Myocyte (in vitro differentiated cells): ENCODE results near the gene TEKT3. TPM values are rescaled to one million over a fixed set of nuclear protein-coding genes. Genes with fewer than 3 reads are reported as not detected.

Source experiments
- DNase-seq: peaks from one replicate; pipeline ENCODE4 v3.0.0-alpha.2; 2012; ENCODE audit warnings: low read depth
- total RNA-seq: library from RNA; depleted of rRNA; stranded (reverse); fragments of >200 nt; gene quantifications from 2 replicates; pipeline ENCODE4 v1.2.3, GENCODE V29; 2014

Gene TEKT3
- total RNA-seq, 1 donor from 2014 or later = not detected

DNA sequence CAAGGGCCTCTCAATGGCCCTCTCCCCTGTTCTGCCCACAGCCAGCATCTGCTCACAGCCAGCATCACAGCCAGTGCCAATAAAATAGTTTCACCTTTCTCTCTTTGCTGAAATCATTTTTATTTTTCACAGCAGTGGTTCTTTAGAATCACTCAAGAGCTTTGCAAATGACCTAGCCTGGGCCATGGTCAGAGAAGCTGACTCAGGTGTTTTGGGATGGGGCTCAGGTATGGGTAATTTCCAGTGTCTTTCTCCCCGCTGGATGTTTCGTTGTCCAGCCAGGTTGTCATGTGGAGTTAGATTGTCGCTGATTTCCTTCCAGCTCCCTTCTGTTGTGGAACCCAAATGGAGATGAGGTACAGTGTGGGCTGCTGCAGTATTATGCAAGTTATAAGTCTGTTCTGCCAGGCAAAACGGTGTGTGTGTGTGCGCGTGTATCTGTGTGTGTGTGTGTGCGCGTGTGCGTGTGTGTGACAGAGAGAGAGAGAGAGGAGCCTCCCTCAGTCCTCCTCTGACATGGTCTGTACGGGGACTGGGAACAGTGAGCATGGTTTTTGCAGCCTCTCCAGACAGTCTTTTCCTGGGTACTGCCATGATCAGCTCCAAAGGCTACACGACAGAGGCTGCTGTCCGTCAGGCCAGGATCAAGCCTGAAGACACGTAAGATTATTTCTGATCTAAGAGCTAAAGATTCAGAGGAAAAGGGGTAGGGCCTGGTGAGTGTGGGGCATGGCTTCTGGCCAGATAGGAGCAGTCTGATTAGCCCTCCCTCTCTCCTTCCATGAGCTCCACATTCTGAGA lies 74.9 kb downstream of the TEKT3 start:
- DNase-seq = no peak

DNA sequence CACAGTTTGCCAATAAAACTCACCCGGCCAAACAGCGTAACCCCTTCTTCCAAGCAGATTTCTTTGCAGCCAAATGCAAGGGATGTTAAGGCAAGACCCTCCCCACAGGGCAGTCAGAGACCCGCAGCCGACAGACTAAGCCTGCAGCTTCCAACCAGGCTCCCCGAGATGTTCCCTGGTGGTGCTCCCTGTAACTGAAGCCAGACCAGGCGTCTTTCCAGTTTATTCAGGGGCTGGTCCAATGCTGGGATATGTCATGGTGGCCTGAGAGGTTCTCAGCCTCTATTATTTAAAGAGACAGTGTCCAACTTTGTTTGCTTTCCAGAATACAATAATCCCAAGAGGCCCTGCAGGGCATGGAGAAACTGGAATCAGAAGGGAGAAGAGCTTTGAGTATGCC lies 76.3 kb downstream of the TEKT3 start, which contains the start of gene PMP22:
Gene PMP22, minus strand, starts transcription at position 196 of the 400 bp plus-strand sequence. CDS start 4,599 bp downstream, outside the sequence.
- DNase-seq = no peak

DNA sequence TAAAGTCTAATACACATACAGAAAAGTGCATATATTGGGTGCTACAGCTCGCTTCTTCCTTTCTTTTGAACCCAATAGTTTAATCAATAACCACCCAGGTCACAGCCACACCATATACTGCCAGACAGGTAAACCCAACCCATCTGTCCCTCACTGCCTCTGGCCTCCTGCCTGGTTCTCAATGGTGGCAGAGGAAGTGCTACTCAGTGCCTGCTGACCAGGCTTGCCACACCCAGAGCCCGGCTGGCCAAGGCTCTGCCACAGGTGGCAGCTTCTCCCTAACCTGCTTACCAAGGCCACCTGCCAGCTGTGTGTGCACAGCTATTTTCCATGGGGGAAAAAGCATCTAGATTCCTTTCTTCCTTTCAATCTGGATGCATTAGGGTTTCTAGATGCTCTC lies 76.9 kb downstream of the TEKT3 start:
- DNase-seq = no peak

DNA sequence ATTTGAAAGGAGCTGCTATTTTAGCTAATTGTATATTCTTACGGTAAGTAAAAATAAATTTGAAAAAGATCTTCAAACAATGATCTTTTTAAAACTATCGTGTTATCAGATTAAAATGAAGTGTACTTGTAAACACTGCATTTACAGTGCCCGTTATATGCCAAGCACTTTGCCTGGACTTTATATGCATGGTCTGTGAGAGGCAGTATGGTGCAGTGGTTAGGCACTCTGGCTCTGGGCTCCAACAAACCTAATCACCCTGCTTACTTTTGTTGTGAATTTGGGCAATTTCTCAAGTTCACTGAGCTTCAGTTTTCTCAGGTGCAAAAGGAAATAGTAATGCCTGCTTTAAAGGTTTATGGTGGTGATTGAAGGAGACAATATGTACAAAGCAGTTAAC lies 77.7 kb downstream of the TEKT3 start:
- DNase-seq = no peak

DNA sequence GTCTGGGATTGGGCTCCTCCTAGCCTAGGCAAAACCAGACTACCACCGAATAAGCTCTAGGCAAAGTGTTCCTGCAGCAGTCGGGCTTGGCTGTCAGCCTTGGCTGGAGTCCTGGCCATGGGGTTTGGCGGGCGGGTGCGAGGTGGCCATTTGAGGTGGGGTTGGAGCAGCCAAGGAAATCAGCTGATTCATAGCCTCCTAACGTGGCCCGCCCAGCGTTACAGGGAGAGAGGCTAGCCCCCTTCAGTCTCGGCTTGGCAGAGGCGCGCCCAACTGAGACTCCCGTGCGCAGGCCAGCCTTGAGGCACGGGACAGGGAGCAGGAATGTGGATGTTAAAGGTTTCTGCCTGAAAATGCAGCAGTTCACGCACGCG lies 78.2 kb downstream of the TEKT3 start:
- peak; percentile 91 for DNase-seq

DNA sequence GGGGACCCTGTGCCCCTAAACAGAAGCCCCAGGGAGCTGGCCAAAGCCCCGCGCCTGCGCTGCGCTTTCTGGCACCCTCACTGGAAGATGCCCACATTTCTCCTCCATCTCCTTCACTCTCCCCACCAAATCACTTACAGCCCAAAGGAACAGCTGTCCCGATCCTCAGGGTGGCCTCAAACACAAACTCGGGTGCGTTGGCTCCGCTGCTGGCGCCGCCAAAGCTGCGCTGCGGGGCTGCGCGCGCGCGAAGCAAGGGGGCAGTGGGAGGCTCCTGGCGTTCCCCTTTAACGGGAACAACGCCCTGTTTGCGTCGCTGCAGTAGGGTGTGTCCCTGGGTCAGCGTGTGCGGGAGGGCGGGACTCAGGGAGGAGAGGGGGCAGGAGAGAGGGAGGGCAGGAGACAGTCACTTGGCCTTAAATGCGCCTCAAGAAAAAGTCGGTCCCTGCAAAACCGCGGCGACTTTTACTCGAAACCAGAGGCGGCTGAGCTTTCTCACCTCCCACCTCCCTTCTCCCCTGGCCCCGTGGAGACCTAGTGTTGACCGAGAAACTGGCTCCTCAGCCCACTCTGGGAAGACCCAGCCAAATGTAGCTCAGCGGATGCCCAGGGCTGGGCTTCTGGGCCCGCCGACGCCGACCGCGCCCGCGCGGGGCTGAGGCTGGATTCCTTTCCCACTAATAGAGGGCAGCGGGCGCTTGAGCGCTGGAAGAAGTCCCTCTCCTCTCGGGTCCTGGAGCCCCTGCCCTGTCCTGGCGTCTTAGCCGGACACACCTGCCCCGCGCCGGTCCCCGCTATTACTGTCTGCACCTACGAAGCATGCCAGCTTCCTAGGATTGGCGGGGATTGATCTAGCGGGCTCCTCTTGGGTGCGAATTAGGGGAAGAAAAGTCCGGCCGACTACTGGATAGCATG lies 78.8 kb downstream of the TEKT3 start:
- peak; percentile 93 for DNase-seq

DNA sequence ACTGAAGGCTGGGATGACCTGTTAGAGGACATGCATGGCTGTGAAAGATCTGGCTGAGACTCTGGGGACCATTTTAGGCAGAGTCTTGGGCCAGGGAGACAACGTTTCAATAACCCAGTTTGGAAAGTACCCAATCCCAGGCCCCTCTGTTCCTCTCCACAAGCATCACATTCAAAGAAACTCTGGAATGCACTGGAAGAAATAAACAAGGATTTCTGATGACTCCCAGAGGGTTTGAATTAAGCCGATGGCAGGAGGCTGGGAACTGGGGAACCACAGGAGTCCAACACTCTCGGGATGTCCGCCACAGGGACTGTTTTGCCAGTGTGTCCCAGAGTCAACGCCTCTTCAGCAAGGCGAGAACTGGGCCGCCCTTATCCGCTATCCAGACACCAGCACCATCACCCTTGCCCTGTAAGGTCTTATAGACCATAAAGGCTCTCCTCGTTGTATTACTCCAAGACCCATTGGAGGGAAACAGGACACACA lies 79.6 kb downstream of the TEKT3 start:
- DNase-seq = peak; percentile 57

DNA sequence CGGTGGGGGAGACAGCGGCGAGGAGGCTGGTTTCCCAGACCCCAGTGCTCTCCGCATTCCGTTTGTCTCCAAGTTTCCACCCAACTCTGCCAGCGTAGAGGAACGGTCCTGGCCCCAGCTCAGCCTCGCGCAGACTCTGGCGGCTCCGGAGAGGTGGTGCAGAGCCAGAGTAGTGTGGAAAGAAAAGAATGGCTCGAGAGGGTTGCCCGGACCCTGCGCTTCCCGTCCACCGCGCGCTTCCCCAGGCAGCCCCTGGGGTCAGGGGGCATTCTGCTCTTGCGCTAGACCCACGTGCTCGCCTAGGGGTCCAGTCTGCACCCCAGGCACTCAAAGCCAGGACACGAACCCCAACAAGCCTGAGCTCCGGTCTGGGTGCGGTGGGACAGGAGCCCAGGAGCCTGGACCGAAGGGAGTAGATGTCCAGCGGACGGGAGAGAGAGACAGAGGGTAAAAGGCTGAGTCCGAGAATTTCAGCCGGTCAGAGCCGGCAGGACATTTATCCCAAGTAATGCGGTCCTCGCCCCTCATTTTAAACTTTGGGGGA lies 80.1 kb downstream of the TEKT3 start:
- DNase-seq = peak; percentile 70

DNA sequence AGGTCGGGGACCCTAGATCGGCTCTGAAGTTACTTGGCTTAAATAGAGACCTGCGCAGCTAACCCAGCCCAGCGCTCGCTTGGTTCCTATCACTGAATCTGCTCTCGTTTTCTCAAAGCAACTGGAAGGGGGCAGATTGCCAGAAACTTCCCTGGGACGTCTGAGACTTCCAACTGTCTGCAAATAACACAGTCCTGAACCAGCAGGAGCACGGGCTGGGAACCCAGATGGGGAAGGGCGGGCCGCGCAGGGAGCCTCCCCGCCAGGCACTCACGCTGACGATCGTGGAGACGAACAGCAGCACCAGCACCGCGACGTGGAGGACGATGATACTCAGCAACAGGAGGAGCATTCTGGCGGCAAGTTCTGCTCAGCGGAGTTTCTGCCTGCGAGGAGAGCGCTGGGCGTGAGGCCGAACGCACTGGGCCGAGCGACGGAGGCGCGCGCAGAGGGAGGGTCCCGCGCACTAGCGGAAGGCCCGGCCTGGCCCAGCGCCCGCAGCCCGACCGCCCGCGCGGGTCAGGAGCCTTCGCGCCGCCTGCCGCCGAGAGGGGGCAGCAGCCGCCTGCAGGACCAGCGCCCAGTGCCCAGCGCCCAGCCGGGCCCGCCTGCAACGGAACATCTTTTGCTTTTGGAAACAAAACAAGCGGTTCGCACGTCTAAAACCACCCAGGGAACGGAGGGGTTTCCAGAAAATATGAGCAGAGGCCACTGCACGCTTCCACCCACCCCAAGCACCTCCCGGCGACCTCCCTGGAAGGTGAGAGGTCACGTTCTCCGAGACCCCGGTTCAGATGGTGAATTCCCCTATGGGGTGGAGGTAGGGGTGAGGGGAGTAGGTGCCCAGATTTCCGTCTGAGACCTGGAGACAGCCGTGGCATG lies 80.8 kb downstream of the TEKT3 start:
- DNase-seq = peak; percentile 93

DNA sequence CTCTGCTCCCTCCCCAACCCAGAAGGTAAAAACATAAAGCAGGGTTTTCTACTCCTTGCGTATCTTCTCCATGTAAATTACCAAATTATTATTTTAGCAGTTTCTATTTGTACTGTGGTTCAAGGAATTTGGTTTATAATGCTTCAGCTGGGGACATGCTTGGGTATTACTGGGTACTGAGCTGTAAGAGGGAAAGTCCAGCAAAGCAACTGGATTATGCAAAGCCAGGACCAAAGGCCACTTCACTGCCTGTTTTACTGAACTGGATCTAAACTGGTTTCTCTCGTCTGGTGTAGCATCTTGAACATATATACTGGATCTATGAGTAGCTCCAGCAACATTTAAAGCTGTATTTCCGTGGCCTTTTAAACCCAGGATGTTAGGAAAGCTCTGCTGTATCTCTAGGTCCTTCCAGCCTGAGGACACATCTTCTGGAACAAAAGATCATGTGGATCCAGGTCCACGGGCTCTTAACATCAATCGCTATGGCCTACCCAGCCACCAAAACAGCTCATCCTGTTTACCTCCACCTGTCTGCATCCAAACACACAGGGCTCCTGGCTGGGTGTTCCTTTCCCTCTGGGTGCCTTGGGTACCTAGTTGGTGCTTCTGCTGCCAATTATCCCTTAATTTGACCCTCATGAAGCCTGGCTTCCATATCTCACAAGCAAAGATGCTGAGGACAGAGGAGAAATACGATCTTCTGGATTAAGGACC lies 83.4 kb downstream of the TEKT3 start:
- DNase-seq = no peak

DNA sequence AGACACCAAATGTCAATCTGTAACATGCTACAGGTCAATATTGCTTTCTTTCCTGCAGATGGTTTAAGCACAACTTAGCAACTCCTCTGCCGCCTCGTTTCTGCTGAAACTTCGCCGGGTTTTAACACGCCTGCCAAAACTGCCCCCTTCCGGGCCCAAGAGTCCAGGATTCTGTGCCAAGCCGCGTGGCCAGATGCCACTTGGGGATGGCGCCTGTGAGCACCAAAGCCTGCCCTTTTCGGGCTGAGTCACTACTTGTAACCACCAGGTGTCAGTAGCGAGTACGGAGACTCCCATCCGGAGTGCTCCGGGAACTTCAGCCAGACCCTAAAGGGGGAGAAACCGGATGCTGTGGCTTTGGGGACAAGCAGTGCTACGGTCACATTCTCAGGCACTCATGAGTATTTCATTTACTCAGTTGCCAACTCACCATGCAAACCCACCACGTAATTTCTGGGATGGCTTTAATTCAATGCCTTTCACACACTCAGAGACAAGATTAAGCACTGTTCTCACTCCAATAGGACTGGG lies 84.1 kb downstream of the TEKT3 start:
- peak; percentile 93 for DNase-seq

DNA sequence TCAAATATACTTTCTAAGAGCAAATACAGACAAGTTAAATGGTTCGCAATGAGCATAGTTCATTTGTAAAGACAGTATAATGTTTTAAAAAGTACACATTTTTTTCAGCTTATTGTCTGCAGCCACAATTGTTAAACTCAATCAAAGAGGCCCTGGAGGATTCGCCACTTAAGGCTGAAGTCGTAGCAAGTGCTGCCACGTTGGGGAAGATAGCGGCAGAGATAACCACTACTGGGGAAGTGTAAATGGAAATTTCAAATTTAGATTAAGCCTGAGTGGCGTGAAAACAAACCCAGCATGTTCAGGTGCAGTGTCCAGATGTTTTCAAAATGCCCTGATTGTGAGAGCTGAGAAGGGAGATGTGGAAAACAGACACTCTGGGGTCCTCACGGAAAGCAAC lies 84.7 kb downstream of the TEKT3 start:
- DNase-seq = no peak

DNA sequence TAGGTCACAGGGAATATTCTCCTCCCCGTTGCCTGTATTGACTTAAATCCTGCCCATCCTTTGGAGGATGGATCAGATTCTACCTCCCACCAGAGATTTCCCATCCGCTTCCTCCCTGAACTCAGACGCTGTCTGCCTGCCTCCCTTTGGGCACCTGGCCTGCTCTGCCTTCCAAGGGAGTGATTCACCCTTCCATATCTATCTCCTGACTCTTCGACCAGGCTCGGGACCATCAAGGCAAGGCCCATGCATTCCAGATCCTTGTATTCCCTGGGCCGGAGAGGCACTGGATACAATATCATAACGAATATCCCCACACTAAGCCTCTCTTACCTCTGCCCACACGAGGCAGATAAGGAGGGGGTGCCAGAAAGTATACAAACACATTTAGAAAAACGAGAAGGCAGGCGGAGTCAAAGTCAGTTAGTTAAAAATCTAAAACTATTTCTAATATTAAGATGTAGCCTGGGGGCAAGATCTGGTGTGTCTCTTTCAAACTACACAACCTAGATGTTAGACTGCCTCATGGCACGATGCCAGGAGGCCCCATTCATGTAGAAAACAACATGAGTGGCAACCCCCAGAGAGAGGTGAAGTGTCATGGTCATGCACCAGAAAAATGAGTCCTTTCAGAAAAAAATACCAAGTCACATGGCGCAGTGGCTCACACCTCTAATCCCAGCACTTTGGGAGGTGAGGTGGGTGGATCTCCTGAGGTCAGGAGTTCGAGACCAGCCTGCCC lies 85.5 kb downstream of the TEKT3 start:
- peak; percentile 59 for DNase-seq

Other genes with a start within 250 kb of the TEKT3 start
- 31.3 and 32.8 TPM in 2 replicates for gene PMP22, start 76.3 kb downstream of the TEKT3 start, total RNA-seq
- gene CDRT4, start 126.0 kb upstream of the TEKT3 start, total RNA-seq = 0.52 and 3.4 TPM in 2 replicates
- gene TVP23C, start 221.9 kb upstream of the TEKT3 start, total RNA-seq = 6.7 and 8.4 TPM in 2 replicates